GM06990 (cell line): Measurements from ENCODE around the gene MAF.

ENCODE experiments used
- DNase-seq: peaks from one replicate; pipeline ENCODE4 v3.0.0-alpha.2; 2011; ENCODE audit not compliant: insufficient read length; ENCODE audit errors: extremely low read depth
- H3K27me3 ChIP-seq: replicated peaks from 2 replicates; pipeline ENCODE4 v1.6.0; 2011; ENCODE audit warnings: low read length; ENCODE audit not compliant: control insufficient read depth, insufficient read depth
- H3K36me3 ChIP-seq: 2 replicates; pipeline ENCODE4 v1.5.1; 2011; ENCODE audit warnings: low read length; ENCODE audit not compliant: control insufficient read depth, insufficient read depth
- H3K4me3 ChIP-seq: replicated peaks from 2 replicates; pipeline ENCODE4 v1.5.1; 2011; ENCODE audit warnings: low read depth, mild to moderate bottlenecking, control low read depth, low read length
- TF ChIP-seq, protein P1 (sequence below): IDR thresholded peaks from 2 replicates; pipeline ENCODE4 v1.5.1; 2011; ENCODE audit warnings: low read length, control low read depth, mild to moderate bottlenecking, inconsistent platforms; ENCODE audit not compliant: insufficient read depth, poor library complexity, severe bottlenecking

The MAF gene

DNA sequence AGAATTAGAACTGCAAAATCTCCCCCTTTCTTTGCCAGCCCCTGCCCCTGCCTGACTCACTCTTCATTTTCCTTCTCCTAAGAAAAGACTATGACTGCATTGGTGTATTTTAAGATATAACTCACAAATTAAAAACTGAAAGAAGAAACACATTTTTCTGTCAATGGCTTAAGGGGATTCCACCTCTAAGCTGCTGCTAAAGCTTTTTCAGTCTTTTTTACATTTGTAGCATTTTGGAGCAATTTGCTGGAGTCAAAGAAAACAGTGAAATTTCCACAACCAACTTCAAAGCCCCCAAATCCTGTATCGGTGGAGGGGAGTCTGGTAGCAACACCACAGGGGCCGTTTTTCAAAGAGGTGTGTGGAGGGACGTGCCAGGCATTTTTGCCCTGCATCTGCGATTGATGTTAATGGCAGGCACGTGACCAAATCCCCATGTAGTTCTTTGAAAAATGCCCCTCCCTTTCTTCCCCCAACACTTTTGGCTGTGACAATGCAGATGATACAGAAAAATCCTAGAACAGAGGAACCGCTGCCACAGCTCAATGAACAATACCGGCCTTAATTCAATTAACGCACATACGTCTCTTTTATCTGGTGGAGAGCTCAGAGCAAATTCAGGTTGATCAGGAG is 28.5 kb downstream of the MAF start:
- H3K4me3 ChIP-seq: no peak overlapping the region
- TF ChIP-seq, protein P1, sequence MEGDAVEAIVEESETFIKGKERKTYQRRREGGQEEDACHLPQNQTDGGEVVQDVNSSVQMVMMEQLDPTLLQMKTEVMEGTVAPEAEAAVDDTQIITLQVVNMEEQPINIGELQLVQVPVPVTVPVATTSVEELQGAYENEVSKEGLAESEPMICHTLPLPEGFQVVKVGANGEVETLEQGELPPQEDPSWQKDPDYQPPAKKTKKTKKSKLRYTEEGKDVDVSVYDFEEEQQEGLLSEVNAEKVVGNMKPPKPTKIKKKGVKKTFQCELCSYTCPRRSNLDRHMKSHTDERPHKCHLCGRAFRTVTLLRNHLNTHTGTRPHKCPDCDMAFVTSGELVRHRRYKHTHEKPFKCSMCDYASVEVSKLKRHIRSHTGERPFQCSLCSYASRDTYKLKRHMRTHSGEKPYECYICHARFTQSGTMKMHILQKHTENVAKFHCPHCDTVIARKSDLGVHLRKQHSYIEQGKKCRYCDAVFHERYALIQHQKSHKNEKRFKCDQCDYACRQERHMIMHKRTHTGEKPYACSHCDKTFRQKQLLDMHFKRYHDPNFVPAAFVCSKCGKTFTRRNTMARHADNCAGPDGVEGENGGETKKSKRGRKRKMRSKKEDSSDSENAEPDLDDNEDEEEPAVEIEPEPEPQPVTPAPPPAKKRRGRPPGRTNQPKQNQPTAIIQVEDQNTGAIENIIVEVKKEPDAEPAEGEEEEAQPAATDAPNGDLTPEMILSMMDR: no peak
- no peak for DNase-seq
- H3K36me3 ChIP-seq: no peaks in the 10 kb centered on the region
- H3K27me3 ChIP-seq: no peaks in the 10 kb centered on the region

DNA sequence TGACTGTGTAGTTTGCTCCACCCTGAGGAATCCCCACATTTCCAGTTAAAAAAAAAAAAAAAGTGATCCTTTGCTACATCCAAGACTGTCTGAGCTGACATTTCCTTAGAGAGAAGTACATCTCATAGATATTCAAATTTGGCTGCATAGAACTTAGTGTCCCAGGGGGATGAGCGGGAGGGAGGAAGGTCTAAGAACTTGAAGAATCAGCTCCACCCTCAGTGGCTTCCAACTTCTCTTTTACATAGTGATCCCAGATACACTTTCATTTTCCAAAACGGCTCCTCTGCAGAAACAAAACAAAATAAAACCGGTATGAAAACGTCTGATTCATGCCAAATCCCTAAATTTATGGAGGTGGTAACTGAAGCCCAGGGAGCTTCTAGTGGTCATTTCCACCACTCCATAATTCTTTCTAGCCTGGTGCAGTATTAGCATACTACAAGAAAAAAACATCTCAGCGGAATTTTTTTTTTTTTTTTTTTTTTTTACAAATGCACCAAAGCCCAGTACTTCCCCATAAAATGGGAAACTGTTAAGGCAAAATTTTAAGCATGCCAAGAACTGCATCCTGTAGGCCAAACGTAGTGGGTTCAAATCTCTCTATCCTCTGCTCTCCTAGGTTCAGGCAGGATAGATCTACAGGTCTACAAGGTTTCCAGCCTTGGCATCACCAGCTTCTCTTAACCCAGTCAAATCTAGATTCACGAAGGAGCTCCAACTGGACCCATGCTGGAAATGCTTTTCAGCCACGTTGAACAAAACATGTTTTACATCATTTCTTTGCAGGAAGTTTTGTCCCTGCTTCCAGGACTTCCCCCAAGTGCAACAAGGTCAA is 29.3 kb downstream of the MAF start:
- TF ChIP-seq, protein P1: no peak
- no peak for DNase-seq
- H3K36me3 ChIP-seq: no peaks in the 10 kb centered on the region
- H3K27me3 ChIP-seq: no peaks in the 10 kb centered on the region
- no peak overlapping the region for H3K4me3 ChIP-seq

DNA sequence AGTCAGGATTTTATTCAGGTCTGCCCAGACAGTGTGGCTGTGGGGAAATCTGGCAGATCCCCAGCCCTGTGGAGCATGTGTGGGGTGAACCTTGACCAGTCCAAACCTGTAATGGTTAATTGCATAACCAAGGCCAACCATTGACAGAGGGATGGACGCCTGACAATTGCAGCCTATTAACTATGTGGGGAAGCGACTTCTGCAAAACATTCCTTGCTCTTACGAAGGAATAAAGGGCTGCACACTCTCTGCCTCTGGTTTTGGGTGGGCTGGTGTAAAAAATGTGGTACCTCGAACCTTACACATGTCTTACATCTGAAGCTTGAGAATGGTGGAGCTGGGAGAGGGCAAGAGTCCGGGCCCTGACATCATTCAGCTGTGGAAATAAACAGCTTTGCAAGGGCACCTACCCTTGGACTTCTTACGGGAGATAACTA is 35.8 kb downstream of the MAF start:
- H3K4me3 ChIP-seq: no peak overlapping the region
- H3K36me3 ChIP-seq: no peaks in the 10 kb centered on the region
- H3K27me3 ChIP-seq: no peaks in the 10 kb centered on the region; the same call in none of the 2 replicates
- DNase-seq: no peak
- TF ChIP-seq, protein P1: no peak

DNA sequence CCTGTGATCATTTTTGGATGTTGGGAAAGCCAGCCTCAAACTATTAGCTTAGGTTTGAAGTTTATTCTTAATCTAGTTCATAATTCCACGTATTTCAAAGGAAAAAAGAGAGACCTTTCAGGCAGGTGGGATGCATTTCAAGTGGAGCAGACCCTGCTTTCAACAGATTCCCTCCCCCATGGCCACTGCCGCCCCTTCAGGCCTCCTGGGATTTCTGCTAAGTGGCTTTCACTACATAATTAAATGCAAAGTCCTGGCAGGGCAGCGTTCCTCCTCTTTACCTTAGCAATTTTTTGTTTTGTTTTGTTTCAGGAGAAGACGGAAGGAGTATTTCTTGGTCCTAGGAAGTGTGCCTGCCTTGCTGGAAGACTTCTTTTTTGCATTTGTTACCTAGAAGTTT is 36.6 kb downstream of the MAF start:
- TF ChIP-seq, protein P1: no peak
- no peaks in the 10 kb centered on the region; the same call in none of the 2 replicates for H3K27me3 ChIP-seq
- H3K4me3 ChIP-seq: no peak overlapping the region
- H3K36me3 ChIP-seq: no peaks in the 10 kb centered on the region
- DNase-seq: no peak

DNA sequence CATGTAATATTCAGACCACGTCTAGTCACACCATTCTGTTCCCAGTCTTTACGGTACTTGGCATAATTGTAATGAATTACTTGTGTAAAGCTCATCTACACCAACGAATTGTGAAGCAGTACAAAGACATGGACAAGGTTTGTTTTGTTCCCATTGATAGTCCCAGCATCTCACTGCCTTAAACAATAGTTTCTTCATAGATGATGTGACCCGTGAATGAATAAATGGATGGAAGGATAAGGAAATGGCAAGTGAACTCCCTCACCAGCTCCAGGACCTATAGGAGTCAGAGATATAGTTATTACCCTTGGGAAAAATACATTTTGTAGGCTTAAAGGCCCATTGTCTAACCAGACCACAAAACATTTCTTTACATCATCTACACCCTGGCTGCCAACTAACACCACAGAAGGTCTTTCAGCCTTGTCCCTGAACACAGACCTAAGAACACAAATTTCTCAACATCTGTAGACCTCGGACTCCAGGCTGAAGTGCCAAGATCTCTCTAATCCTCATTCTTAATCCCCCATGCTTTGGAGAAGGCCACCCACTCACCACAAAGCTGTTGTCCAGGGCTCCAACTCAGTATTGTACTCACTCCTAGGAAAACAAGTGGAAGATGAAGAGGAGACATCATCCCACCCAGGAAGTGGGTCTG is 38.2 kb downstream of the MAF start:
- TF ChIP-seq, protein P1: no peak
- H3K36me3 ChIP-seq: no peaks in the 10 kb centered on the region
- DNase-seq: no peak
- no peak overlapping the region for H3K4me3 ChIP-seq
- H3K27me3 ChIP-seq: no peaks in the 10 kb centered on the region; the same call in none of the 2 replicates
